WERI-Rb-1 (cell line): ENCODE data around the gene TWIST2.

Experiments used
- DNase-seq: peaks from one replicate; pipeline ENCODE4 v3.0.0-alpha.2; 2020
- H3K27ac ChIP-seq: fragments of 250-450 bp; sonication (Bioruptor Pico); 2 replicates; pipeline ENCODE4 v1.5.1; 2020; ENCODE audit warnings: mild to moderate bottlenecking, moderate library complexity
- H3K27me3 ChIP-seq: fragments of 250-450 bp; sonication (Bioruptor Pico); 2 replicates; pipeline ENCODE4 v1.5.1; 2021; ENCODE audit warnings: mild to moderate bottlenecking, low read depth, moderate library complexity; ENCODE audit not compliant: insufficient read depth, severe bottlenecking
- H3K36me3 ChIP-seq: fragments of 250-450 bp; sonication (Bioruptor Pico); 2 replicates; pipeline ENCODE4 v1.5.1; 2020; ENCODE audit warnings: mild to moderate bottlenecking, moderate library complexity
- H3K4me3 ChIP-seq: 2 replicates; pipeline ENCODE4 v1.5.1; 2011; ENCODE audit warnings: low read depth, mild to moderate bottlenecking, control low read depth, low read length
- H3K9me3 ChIP-seq: fragments of 250-450 bp; sonication (Bioruptor Pico); 2 replicates; pipeline ENCODE4 v1.5.1; 2021; ENCODE audit warnings: mild to moderate bottlenecking, moderate library complexity; ENCODE audit not compliant: severe bottlenecking
- TF ChIP-seq, protein P1 (sequence below): IDR thresholded peaks from 2 replicates; pipeline ENCODE4 v1.5.1; 2011; ENCODE audit warnings: low read depth, mild to moderate bottlenecking, control low read depth, inconsistent platforms, low read length

TWIST2 gene

DNA sequence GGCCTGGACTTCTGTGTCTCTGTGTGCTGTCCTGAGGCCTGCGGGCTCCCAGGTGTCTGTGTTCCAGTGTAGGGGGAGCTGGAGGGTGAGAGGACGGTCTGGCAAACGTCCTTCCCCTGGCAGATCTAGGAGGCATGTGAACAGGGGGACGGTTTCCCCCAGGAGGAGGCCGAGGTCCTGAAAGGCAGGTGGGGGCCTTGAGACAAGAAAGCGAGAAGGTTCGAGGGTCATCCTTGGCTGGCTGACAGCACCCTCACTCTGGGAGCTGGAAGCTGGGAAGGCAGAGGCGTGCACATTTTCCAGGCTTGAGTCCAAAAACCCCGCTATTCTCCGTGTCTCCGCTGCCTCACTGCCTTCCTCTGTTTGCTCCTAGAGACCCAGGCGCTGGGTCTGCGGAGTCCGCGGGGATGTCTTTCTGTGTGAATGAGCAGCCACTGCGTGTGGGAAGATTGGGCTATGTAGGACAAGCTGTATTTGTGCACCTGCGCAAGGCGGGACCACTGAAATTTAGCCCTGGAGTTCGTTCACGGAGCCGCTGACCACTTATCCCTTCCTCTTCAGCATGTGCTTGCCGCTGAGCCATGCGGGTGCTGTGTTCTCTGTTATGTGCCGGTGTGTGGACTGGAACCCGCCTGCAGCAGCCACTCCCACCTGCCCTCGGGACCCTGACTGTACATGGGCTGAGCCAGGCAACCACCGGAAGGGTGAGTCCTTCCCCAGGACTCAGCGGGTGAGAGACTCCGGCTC is 43.7 kb downstream of the TWIST2 start:
- no peaks in the 10 kb centered on the region for H3K36me3 ChIP-seq
- H3K27me3 ChIP-seq = peaks cover 100% of the 10 kb centered on the region
- DNase-seq = no peak
- H3K27ac ChIP-seq = no peak overlapping the region
- H3K9me3 ChIP-seq = no peaks in the 10 kb centered on the region
- TF ChIP-seq, protein P1, sequence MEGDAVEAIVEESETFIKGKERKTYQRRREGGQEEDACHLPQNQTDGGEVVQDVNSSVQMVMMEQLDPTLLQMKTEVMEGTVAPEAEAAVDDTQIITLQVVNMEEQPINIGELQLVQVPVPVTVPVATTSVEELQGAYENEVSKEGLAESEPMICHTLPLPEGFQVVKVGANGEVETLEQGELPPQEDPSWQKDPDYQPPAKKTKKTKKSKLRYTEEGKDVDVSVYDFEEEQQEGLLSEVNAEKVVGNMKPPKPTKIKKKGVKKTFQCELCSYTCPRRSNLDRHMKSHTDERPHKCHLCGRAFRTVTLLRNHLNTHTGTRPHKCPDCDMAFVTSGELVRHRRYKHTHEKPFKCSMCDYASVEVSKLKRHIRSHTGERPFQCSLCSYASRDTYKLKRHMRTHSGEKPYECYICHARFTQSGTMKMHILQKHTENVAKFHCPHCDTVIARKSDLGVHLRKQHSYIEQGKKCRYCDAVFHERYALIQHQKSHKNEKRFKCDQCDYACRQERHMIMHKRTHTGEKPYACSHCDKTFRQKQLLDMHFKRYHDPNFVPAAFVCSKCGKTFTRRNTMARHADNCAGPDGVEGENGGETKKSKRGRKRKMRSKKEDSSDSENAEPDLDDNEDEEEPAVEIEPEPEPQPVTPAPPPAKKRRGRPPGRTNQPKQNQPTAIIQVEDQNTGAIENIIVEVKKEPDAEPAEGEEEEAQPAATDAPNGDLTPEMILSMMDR = no peak
- no peak overlapping the region for H3K4me3 ChIP-seq

DNA sequence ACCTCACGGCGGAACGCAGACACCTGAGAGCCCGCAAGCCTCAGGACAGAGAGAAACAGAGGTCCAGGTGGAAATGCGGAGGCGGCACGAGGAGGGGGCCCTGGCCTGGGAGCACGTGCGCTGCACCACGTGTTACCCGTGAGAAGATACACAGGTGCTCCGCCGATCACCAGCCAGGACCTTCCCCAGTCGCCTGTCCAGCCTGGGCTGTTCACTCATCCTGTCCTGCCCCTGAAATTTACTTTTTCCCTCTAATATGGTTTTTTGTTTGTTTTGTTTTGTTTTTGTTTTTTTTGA is 44.3 kb downstream of the TWIST2 start:
- TF ChIP-seq, protein P1 = no peak
- peaks cover 100% of the 10 kb centered on the region for H3K27me3 ChIP-seq

DNA sequence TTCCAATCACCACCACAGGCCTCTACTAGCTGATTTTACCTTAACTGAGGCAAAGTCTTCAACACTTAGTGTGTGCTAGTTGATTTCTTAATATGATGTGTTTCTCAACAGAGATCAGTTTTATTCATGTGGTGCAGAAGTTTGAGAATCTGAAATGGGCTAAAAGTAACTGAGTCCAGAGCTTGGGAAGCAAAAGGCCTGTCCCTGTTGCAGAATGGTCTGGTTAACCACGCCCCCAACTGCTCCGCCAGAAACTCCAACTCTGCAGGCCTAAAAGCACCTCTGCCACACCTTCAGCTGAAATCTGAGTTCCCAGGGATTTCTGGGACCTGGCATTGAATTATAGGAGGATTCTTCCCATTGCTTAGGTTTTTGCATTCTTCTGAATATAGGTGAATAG is 44.9 kb downstream of the TWIST2 start:
- TF ChIP-seq, protein P1 = no peak
- no peaks in the 10 kb centered on the region for H3K36me3 ChIP-seq
- DNase-seq = no peak
- H3K27me3 ChIP-seq = peaks cover 100% of the 10 kb centered on the region
- H3K27ac ChIP-seq = no peak overlapping the region
- H3K4me3 ChIP-seq = no peak overlapping the region
- no peaks in the 10 kb centered on the region for H3K9me3 ChIP-seq

More for the DNA sequence above, 44.3 kb downstream of the TWIST2 start:
- DNase-seq = no peak
- Histone ChIP-seq H3K27ac (no peak overlapping the region), H3K36me3 (no peaks in the 10 kb centered on the region), H3K4me3 (no peak overlapping the region), H3K9me3 (no peaks in the 10 kb centered on the region)

DNA sequence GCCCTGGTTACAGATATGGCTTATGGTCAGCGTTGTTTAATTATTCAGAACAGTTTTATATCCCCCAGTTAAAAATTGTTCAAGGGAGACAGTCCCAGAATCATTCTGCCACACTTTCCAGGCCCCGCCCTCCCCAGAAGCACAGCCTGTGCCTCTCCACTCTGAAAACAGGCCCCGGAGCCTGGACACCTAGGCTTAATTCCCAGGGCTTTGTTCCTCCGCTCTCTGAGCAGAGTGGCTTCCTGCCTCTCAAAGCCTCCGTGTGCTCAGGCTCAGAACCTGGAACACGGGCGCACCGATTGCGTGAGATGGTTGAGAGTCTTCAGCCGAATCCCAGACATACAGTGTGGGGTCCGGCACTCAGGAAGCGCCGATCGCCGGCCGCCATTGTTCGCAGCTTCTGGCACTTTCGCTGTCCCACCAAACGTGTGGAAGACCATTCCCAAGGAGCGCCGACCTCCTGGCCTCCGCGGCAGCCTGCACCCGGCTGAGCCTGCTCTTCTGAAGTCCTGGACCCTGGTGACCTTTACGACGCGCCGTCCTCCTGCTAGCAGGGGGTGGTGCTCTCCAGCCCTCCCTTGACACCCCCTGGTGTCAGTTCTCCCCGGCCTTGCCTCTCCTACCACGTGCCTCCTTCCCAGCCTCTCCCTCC is 45.6 kb downstream of the TWIST2 start:
- Histone ChIP-seq H3K36me3 (no peaks in the 10 kb centered on the region), H3K27me3 (peaks cover 100% of the 10 kb centered on the region)
- TF ChIP-seq, protein P1 = no peak

DNA sequence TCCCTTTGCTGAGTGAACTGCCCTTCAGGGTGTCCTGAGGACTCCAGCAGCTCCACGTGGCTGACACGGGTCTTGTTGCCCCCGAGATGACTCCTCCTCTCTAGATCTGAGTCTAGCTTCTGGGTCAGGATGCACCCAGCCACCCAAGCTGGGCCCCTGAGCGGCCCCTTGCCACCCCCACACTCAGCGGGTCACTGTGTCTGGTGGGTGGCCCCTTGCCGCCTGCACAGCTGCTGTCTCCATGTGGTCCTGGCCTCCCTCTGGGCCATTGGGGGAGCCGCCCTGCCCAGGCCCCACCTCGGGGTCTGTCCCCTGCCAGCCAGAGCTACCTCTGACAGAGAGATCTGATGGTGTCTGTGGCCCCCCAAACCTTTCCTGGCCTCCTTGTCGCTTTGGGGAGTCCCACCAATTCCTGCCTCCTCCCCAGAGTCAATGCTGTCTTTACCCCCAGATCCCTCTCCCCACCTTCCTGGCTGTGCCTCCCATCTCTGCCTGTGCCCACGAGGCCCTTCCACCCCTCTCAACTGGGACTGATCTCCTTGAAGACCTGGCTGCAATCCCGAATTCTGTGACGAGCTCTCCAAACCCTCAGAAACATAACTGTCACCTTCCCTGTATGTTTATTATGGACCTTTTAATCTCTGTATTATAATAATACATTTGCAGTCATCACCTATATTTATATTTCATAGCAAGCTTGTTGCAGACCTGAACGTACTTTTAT is 46.5 kb downstream of the TWIST2 start:
- Histone ChIP-seq H3K4me3 (no peak overlapping the region), H3K9me3 (no peaks in the 10 kb centered on the region), H3K27ac (no peak overlapping the region), H3K27me3 (peaks cover 100% of the 10 kb centered on the region), H3K36me3 (no peaks in the 10 kb centered on the region)
- DNase-seq = no peak
- TF ChIP-seq, protein P1 = no peak

More for the DNA sequence above, 45.6 kb downstream of the TWIST2 start:
- DNase-seq = no peak
- no peak overlapping the region for H3K27ac ChIP-seq
- no peaks in the 10 kb centered on the region for H3K9me3 ChIP-seq
- no peak overlapping the region for H3K4me3 ChIP-seq
